HG03469 (cell line): Measurements from ENCODE around the gene ASCL4.
A peak's percentile ranks its signal among the peaks of the same experiment; 100 is the strongest.

Experiments
- ATAC-seq: cut with Tn5 transposase; IDR thresholded peaks from one replicate; pipeline ENCODE4 v1.9.1; 2021; ENCODE audit warnings: mild to moderate bottlenecking, moderate library complexity, moderate number of reproducible peaks; ENCODE audit not compliant: unreplicated experiment

The ASCL4 gene

DNA sequence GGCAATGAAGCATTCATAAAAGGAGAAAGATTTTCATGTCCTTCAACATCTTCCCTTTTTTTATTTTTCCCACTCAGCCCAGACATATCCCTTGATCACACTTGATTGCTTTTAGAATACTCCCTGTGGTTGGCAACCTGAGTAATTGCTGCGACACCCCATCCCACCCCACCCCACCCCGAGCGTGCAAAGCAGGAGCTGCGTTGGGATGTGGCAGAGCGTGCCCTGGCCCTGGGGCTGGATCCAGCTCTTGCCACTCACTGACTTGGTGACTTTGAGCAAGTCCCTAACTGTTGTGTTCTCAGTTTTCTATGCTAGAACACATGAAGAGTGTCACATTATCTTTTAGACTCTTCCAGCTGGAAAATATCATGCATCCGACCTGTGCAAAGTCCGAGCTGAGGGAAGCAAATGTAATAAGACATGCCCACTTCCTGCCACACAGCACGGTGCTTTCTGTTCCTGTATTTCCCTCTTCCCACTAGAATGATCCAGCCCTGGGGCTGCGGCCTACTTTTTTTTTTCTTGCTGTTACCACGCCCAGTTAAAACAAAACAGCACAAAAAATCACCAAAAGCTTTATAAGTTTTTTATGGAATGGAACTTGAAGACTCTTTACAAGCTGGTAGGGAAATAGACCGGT, 4.0 kb downstream of the ASCL4 start:
- ATAC-seq: no peak

DNA sequence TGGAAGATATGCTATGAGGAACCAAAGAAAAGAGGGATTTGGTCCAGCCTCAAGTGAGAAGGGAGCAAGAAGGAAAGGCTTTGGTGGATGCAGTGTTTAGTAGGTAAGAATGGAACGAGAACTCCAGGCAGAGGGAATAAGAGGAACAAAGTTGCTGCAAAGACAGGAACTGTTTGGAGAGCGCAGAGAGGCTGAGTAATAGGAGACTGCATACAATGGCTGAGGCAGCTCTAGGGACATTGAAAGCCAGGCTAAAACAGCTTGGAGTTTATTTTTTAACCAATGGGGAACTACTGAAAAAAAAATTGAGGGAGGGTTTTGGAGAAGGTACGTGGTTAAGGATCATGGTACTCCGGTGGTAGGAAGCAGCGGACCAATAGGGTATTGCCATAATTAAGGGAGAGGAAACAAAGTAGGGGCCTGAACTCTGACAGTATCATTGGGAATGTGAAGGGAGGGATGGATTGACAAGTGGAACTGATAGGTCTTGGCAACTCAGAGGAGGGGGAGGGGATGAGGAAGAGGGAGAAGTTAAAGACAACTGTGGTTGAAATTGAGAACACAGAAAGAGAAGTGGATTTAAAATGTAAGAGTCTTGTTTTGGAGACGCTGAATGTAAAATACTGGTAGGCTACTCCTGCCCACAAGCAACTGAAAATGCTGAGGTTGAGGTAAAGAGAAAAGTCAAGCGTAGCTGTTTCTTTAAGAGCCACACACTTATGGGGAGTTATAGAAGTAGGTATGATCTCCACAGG, 4.8 kb downstream of the ASCL4 start:
- ATAC-seq: peak; percentile 62

DNA sequence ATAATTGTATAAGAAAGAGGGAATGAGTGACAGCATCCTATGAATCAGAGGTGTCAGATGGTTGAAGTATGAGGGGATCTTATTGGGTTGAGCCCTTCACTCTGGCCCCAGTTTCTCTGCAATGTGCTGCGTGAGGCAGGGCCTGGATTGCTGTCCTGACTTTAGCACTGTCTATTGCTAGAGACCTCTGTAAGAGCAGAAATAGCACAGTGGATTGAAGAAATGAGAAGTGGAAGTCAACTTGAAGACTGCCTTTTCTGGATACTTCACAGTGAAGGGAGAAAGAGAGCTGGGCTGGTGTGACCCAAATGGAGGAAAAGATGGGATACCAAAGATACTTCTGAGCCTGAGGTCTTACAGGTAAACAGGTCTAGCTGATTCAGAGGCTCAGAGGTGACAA, 5.8 kb downstream of the ASCL4 start:
- no peak for ATAC-seq

DNA sequence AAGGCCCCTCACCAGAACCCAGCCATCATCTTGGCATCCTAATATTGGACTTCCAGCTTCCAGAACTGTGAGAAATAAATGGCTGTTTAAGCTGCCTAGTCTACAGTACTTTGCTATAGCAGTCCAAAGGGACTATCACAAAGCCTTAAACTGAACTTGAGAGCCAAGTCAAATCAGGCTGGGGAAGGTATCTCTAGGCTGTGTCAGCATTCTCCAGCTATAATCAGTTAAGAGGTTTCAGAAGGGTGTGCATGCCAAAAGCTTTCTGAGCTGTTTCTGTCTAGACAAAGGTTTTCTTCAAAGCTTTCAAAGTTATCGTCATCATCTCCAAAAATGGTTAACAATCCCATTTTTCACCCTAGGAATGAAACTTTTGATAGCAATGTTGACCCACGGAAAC, 7.6 kb downstream of the ASCL4 start:
- no peak for ATAC-seq

DNA sequence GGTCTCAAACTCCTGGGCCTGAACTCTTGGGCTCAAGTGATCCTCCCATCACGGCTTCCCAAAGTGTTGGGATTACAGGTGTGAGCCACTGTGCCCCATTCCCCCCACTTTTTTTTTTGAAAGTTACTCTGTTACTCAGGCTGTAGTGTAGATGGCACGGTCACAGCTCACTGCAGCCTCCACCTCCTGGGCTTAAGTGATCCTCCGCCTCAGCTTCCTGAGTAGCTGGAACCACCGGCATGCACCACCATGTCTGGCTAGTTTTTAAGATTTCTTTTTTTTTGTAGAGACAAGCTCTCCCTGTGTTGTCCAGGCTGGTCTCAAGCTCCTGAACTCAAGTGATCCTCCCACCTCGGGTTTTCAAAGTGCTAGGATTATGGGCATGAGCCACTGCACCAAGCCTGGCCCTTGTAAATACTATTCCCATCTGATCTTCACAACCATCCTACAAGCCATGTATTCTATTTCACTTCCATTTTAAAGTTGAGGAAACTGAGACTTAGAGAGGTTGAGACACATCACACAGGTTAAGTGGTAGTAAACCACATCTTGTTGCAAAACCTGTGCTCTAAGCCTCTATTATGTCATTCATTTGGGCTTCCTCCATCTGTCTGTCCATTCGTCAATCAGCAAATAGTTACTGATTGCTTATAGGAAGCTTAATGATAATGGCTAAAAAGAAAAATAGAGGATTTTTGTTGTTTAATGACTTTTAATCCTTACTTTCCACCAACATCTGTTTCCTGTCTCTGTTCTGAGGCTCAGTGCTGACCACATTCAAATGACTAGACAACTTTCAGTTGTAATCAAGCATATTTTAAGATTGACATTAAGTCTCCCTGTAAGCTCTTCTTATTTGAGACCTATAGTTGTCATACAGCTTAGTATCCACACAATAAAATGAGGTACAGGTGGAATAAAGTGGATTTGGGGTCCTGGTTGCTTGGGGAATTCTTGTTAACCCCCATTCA, 9.2 kb downstream of the ASCL4 start:
- peak; percentile 44 for ATAC-seq

DNA sequence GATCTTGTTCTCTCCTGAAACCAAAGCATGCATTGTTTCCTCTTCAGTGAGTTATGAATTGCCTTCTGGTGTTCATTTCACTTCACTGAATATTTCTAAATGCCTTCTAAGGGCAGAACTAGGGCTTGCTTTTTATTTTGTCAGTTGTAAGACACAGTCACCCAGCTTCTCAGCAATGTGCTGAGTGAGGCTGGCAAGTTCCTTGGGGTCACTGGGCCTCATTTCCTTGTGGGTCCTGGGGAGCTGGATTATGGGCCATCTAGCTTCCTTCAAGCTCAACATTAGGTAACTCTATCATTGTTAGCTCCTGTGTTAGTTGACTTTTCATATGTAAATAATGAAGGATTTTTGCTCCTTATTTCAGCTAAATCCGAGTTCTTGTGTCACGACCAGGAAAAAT, 13.8 kb downstream of the ASCL4 start:
- no peak for ATAC-seq

DNA sequence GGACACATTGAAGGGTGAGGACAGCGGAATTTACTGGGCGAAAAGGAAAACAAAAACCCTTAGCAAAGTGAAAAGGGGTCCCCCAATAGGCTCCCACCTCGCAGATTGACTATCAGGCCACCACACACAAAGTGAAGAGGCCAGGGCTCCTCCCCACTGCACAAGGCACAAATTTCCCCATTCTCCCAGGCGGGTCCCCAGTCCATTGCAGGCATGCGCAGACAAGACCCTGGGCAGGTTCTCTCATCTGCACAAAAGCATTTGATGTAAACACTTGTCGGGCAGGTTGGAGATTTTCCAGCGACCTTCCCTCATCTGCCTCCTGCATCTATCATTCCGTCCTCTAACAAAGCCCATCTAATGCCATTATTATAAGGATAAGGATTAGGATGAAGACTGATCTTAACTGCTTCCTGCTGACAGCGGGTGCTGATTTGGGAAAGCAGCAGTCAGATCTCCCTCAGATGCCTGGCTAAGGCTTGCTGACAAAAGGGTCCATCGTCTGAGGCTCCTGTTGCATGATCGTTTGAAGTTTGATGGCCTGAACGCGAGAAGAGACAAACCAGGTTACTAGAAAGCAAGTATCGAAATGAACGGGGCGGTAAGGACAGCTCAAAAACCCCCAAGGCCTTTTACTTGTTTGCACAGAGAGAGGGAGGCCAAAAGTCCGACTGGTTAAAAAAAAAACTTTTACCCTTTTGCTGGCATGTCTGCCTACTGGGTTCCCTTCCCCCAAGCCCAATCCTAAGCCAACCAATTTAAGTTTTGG, 14.4 kb downstream of the ASCL4 start:
- no peak for ATAC-seq

DNA sequence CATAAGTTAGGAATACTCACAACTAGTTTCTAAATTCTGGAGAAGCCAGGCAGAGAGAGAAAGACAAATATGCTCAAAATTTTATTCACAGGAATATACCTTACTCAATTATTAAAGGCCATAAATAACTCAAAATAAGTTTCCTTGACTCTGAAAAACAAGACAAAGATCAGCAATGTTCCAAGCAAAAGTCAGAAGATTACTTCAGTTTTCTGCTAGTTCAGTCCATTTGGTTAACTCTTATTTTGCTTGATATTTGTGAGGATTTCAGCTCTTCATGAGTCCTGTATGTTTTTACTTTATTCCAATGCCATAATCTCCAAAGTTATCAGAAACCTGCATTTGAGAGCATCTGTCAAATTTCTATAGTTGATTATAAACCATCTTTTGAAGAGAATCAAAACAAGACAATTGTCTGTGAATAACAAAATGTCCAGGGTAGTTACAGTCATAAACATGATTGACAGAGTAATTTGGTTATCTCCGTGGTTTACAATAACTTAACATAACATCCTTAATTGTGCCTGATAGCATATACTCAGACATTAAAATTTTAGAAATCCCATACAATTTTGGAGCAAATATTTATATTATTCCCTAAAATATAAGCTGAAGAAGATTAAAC, 17.1 kb downstream of the ASCL4 start:
- ATAC-seq: no peak

DNA sequence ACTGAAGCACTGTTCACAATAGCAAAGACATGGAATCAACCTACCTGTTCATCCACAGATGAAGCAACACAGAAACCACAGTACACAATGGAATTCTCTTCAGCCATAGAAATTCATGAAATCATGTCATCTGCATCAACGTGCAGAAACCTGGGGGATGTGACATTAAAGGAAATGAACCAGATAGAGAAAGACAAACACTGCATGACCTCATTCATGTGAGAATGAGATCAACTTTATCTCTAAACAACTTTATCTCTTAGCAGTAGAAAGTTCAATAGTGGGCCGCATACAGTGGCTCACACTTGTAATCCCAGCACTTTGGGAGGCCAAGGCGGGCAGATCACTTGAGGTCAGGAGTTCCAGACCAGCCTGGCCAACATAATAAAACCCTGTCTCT, 19.9 kb downstream of the ASCL4 start:
- no peak for ATAC-seq

DNA sequence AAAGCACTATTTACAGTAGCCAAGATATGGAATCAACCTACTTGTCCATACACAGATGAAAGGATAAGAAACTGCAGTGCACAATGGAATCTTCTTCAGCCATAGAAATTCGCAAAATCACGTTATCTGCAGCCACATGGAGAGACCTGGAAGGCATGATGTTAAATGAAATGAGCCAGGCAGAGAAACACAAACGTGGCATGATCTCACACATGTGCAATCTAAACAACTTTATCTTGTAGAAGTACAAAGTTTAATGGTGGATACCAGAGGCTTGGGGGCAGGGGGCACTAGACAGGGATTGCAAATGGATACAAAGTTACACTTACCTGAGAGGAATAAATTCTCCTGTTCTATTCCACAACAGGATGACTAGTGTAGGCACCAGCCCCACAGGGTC, 24.1 kb downstream of the ASCL4 start:
- no peak for ATAC-seq

DNA sequence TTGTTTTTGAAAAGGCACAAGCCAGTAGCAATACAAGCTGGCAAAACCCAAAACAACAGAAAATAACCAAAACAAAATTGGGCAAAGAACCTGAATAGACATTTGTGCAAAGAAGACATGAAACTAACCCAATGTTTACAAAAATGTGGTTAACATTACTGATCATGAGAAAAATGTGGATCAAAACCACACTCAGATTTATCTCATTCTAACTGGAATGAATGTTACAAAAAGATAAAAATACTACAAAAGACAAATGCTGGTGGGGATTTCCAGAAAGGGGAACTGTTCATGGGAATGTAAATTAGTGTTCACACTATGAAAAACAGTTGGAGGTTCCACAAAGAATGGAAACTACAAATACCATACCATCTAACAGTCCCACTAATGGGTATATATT, 26.6 kb downstream of the ASCL4 start:
- no peak for ATAC-seq

DNA sequence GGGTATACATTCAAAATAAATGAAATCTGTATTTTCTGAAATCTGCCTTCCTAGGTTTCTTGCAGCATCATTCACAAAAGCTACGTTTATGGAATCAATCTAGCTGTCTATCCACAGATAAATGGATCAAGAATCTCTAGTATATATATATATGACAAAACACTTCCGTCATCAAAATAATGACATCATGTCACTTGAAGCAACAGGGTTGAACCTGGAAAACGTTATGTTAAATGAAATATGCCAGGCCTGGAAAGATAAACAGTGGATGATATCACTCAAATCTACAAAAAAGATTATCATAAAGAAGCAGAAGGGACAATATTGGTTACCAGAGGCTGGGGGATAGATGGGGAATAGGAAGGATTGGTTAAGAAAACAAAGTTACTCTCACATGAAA, 28.6 kb downstream of the ASCL4 start:
- no peak for ATAC-seq

DNA sequence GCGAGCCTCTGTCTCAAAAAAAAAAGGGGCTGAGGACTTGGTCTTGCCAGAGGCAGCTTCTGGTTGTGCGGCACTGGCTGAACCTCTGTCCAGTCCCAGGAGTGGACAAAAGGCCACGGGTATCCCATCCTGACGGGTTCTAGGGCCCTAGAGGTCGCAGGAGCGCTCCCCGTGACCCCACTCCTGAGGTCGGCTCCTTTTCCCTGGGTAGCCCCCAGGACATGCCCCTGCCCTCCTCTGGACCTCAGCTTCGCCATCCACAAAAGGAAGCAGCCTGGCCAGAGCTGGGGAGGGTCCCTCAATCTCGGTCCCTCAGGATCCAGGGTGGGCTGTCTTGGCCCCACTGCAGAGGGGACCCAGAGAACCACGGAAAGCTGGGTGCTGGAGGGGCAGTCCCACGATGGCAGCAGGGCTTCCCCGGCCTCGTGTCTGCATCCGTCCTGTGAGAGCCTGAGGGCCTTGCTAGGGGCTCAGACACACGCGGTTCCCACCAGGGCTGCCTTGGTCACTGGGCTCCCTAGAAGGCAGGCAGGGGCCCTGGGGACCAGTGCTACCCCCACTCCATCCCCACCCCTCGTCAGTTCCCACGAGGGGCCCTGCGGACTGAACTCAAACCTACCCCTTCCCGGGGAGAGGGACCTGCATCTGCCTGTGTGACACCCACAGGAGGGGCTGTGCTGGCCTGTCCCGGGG, 31.1 kb downstream of the ASCL4 start:
- no peak for ATAC-seq

DNA sequence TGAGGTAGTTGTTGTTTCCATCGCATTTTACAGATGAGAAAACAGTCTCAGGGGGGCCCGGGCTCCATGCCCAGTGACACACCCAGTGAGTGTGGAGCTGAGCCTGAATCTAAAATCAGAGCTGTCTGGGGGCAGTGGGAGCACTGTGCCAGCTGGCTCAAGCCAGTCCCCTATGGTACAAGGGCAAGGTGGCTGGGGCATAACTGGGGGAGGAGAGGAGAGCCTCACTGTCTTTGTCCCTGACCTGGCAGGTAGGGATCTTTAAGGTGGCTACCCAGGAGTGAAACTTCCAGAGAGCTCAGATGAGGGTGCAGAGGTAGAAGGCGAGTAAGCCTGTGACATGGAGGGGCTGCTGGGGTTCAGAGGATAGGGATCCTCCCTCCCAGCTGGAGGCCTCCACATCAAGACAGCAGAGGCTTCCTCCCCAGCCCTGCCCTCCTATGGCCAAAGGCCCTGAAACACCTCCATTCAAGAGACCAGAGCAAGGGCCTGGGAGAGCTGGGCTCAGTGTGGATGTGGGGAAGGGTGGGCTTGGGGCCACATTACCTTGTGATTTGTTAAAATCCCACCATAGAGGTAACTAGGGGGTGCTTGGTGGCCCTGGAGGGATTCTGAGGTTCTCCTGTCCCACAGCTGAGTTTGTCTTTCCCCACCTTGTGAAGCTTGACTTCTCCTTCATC, 33.1 kb downstream of the ASCL4 start:
- ATAC-seq: no peak

DNA sequence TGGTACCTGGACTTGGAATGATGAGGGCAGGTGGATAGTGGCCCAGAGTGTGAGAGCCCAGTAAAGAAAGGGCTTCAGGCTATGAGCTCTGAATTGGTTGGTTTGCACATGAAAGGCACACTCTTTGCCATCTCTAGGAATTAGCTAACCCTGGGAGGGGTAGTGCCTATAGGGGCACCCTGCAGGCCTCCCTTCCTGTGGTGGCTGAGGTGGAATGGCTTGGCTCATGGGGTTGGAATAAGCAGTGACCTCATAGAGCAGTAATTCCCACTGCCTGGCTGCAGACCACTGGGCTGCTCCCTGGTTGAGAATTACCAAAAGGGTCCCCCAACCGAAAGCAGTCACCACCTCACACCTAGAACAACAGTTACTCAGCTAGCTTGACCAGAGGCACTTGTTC, 42.7 kb downstream of the ASCL4 start:
- no peak for ATAC-seq

DNA sequence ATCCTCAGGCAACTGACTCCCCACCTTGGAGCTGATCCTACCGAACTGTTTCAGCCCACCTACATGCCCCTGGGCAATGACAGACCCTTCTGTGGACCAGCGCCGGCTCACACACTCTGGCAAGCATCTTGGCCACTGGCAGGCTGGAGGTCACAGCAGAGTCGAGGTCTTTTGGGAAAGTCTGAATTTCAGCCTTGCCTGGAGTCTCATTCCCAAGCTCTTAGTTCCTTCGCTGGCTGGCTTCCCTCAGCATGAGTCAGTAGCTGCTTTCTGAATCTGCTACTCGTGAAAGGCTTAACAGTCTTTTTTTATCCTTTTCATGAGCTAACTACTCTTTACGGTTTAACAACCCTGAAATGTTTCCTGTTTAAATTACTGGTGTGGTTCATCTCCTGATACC, 44.5 kb downstream of the ASCL4 start:
- ATAC-seq: no peak

DNA sequence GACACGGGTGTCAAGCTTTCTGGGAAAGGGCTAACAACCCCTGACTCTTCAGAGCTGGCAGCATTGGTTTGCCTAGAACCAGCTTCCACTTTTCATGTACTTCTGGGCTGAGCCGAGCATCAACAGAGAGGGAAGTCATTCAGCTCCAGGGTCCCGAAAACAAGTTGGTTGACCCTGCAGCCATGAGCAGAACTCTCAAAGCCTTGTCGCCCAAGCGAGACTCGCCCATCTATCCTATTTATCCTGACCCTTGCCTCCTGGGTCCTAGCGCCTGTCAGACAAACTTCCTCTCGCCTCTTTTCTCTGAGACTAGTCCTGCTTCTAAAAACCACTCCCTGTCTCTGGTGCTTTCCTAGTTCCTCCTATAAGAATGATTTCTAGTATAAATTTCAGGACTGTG, 47.9 kb downstream of the ASCL4 start:
- ATAC-seq: no peak
